Measurements from ENCODE around the gene FGB.

DNA sequence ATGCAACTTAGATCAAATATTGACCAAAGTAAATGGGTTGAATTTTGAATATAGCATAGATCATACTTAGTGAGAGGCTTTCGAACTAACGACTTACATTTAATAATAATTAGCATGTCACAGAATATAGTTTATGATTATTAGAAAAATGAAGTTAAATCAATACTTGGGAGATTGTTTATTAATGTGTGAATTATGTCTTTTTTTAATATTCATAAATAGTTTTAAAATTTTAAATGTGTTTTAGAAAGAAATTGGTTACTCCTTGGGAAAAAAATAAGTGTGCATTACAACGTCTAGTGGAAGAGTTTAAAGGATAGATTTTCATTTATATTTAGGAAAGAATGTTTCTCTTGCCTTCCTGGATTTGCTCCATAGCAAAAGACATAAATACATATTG, 20.4 kb downstream of the FGB start:
- TF ChIP-seq CTCF (IDR thresholded peaks at IDR 0.05) (no peak), EZH2 (IDR thresholded peaks at IDR 0.05) (no peak), EZH2phosphoT487 (IDR thresholded peaks at IDR 0.05) (no peak)
